PFSK-1 (cell line): ENCODE results near the gene NRDE2.

Source experiments
- POLR2AphosphoS5 ChIP-seq: IDR thresholded peaks from 2 replicates; pipeline ENCODE4 v1.6.1; 2012; ENCODE audit warnings: low read depth, mild to moderate bottlenecking, control low read depth, low read length, moderate library complexity
- SIN3A ChIP-seq: IDR thresholded peaks from 2 replicates; pipeline ENCODE4 v1.6.1; 2012; ENCODE audit warnings: mild to moderate bottlenecking, low read length, moderate library complexity, borderline replicate concordance; ENCODE audit not compliant: insufficient read depth
- TAF1 ChIP-seq: IDR thresholded peaks from 2 replicates; pipeline ENCODE4 v1.6.1; 2012; ENCODE audit warnings: low read length, control low read depth, borderline replicate concordance; ENCODE audit not compliant: insufficient read depth

DNA sequence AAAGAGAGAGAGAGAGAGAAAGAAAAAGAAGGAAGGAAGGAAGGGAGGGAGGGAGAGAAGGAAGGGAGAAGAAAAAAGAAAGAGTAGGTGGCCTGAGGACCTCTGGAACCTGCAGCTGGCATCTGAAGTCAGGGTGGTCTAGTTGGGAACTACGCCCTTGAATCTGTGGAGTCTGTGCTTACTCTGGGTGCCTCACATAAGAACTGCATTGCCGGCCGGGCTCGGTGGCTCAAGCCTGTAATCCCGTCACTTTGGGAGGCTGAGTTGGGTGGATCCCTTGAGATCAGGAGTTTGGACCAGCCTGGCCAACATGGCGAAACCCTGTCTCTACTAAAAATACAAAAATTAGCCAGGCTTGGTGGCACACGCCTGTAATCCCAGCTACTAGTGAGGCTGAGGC, 10.0 kb upstream of the NRDE2 start:
- TF ChIP-seq POLR2AphosphoS5 (no peak), TAF1 (no peak), SIN3A (no peak)
